Measurements from ENCODE around the gene VIL1.

DNA sequence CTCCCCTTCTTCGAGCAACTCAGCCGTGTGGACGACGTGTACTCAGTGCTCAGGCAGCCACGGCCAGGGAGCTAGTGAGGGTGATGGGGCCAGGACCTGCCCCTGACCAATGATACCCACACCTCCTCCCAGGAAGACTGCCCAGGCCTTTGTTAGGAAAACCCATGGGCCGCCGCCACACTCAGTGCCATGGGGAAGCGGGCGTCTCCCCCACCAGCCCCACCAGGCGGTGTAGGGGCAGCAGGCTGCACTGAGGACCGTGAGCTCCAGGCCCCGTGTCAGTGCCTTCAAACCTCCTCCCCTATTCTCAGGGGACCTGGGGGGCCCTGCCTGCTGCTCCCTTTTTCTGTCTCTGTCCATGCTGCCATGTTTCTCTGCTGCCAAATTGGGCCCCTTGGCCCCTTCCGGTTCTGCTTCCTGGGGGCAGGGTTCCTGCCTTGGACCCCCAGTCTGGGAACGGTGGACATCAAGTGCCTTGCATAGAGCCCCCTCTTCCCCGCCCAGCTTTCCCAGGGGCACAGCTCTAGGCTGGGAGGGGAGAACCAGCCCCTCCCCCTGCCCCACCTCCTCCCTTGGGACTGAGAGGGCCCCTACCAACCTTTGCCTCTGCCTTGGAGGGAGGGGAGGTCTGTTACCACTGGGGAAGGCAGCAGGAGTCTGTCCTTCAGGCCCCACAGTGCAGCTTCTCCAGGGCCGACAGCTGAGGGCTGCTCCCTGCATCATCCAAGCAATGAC is 14.4 kb upstream of the VIL1 start:
- no peak for TF ChIP-seq EGR1 (IDR thresholded peaks at IDR 0.05; ENCODE audit: borderline replicate concordance, low read depth, low read length)
- no peak for TF ChIP-seq ZNF274 (IDR thresholded peaks at IDR 0.05; ENCODE audit: borderline replicate concordance, extremely low read depth, low read length)
- TF ChIP-seq CTCF (IDR thresholded peaks at IDR 0.05; ENCODE audit: control extremely low read depth in 1 of 3, insufficient read depth in 1 of 3, low read depth in 1 of 3, low read length in 3 of 3), result no peak
- TF ChIP-seq POLR2AphosphoS5 (IDR thresholded peaks at IDR 0.05; ENCODE audit: low read depth, low read length), result no peak
- TF ChIP-seq POLR2A (IDR thresholded peaks at IDR 0.05; ENCODE audit: control extremely low read depth in 1 of 2, low read depth in 2 of 2, low read length in 2 of 2), result no peak
- TF ChIP-seq MAX (IDR thresholded peaks at IDR 0.05), result no peak
- TF ChIP-seq, protein P1, sequence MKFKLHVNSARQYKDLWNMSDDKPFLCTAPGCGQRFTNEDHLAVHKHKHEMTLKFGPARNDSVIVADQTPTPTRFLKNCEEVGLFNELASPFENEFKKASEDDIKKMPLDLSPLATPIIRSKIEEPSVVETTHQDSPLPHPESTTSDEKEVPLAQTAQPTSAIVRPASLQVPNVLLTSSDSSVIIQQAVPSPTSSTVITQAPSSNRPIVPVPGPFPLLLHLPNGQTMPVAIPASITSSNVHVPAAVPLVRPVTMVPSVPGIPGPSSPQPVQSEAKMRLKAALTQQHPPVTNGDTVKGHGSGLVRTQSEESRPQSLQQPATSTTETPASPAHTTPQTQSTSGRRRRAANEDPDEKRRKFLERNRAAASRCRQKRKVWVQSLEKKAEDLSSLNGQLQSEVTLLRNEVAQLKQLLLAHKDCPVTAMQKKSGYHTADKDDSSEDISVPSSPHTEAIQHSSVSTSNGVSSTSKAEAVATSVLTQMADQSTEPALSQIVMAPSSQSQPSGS (IDR thresholded peaks at IDR 0.05; ENCODE audit: low read length), result no peak
- TF ChIP-seq CTBP2 (IDR thresholded peaks at IDR 0.05; ENCODE audit: borderline replicate concordance, insufficient read depth, insufficient read length, low read length), result no peak
- no peak for TF ChIP-seq SRF (IDR thresholded peaks at IDR 0.05; ENCODE audit: low read depth, low read length)
- no peak for TF ChIP-seq TBP (IDR thresholded peaks at IDR 0.05; ENCODE audit: low read depth, low read length)
- no peak for TF ChIP-seq TAF1 (IDR thresholded peaks at IDR 0.05; ENCODE audit: low read depth, low read length)
- no peak for TF ChIP-seq RFX5 (IDR thresholded peaks at IDR 0.05; ENCODE audit: borderline replicate concordance, low read depth, low read length)
- TF ChIP-seq SAP30 (IDR thresholded peaks at IDR 0.05; ENCODE audit: insufficient read depth, insufficient replicate concordance, low read length), result no peak
